ENCODE measurements around the gene TSPAN9. TPM values are rescaled to one million over a fixed set of nuclear protein-coding genes. Genes with fewer than 3 reads are reported as not detected.

The TSPAN9 gene
- total RNA-seq, 1 experiment from 2014 or later, result 13.2 TPM

DNA sequence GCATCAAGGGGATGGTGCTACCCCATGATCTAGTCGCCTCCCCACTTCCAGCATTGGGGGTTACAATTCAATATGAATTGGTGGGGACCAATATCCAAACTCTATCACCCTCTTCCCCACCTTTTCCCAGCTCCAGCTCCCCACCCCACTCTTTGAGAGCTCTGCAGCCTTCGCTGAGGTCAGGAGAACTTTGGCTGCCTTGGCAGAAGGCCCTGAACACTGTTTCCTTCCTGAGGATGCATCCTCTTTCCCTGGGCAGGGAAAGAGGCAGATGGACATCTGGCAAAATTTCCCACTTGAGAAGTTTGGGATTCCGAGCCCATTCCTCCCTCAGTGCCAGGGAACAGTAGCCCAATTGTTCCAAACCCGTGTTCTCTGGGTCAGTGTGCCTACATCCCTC is 169.1 kb downstream of the TSPAN9 start:
- ChIA-PET CTCF (no interaction called here), POLR2A (no interaction called here), RAD21 (ENCODE audit: low non-redundant PET in 1 of 2, low total read pairs in 2 of 2, uncharacterized antibody in 2 of 2, unreplicated experiment in 2 of 2) (no interaction called here)
- ATAC-seq (no peak), DNase-seq (ENCODE audit: low read depth, low spot score) (no peak)
- intact Hi-C loops (cut with micrococcal nuclease), result no loop called here
- Histone ChIP-seq H3K4me2 (ENCODE audit: low read length) (no peak overlapping the region), H3K9me3 (ENCODE audit: control insufficient read depth in 1 of 2, insufficient read depth in 1 of 2, low read depth in 1 of 2, low read length in 2 of 2) (no peaks in the 10 kb centered on the region), H3K9me2 (ENCODE audit: insufficient read depth) (no peaks in the 10 kb centered on the region), H3K27me3 (ENCODE audit: insufficient read depth, low read length) (no peaks in the 10 kb centered on the region), H3K36me3 (ENCODE audit: control insufficient read depth in 1 of 2, insufficient read depth in 2 of 2, low read length in 2 of 2) (no peaks in the 10 kb centered on the region), H3K27ac (ENCODE audit: low read depth, low read length) (no peak overlapping the region), H2AFZ (ENCODE audit: low read depth, low read length, poor library complexity, severe bottlenecking) (no peak overlapping the region), H3K4me3 (replicated peaks in 1 of 2; ENCODE audit: low read depth in 1 of 2, low read length in 2 of 2) (no peak overlapping the region), H4K20me1 (ENCODE audit: insufficient read depth) (no peaks in the 10 kb centered on the region), H3K4me1 (ENCODE audit: control insufficient read depth in 1 of 2, insufficient read depth in 2 of 2, low read length in 2 of 2) (peaks cover 3 to 12% of the 10 kb centered on the region in 2 experiments; a peak in 3 of 4 replicates), H3K79me2 (ENCODE audit: insufficient read depth, low read length) (no peaks in the 10 kb centered on the region), H3K9ac (ENCODE audit: low read length) (no peak overlapping the region)
- TF ChIP-seq ZFX (IDR thresholded peaks at IDR 0.05), result no peak
- TF ChIP-seq CEBPB (IDR thresholded peaks at IDR 0.05; ENCODE audit: low read depth), result no peak
- no peak for TF ChIP-seq FOSL1 (IDR thresholded peaks at IDR 0.05; ENCODE audit: low read depth)
- TF ChIP-seq ZNF274 (IDR thresholded peaks at IDR 0.05; ENCODE audit: low read depth, low read length), result no peak
- TF ChIP-seq, protein P1, sequence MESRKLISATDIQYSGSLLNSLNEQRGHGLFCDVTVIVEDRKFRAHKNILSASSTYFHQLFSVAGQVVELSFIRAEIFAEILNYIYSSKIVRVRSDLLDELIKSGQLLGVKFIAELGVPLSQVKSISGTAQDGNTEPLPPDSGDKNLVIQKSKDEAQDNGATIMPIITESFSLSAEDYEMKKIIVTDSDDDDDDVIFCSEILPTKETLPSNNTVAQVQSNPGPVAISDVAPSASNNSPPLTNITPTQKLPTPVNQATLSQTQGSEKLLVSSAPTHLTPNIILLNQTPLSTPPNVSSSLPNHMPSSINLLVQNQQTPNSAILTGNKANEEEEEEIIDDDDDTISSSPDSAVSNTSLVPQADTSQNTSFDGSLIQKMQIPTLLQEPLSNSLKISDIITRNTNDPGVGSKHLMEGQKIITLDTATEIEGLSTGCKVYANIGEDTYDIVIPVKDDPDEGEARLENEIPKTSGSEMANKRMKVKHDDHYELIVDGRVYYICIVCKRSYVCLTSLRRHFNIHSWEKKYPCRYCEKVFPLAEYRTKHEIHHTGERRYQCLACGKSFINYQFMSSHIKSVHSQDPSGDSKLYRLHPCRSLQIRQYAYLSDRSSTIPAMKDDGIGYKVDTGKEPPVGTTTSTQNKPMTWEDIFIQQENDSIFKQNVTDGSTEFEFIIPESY (IDR thresholded peaks at IDR 0.05; ENCODE audit: extremely low read depth, insufficient replicate concordance, low read length), result no peak
- TF ChIP-seq, protein P2, sequence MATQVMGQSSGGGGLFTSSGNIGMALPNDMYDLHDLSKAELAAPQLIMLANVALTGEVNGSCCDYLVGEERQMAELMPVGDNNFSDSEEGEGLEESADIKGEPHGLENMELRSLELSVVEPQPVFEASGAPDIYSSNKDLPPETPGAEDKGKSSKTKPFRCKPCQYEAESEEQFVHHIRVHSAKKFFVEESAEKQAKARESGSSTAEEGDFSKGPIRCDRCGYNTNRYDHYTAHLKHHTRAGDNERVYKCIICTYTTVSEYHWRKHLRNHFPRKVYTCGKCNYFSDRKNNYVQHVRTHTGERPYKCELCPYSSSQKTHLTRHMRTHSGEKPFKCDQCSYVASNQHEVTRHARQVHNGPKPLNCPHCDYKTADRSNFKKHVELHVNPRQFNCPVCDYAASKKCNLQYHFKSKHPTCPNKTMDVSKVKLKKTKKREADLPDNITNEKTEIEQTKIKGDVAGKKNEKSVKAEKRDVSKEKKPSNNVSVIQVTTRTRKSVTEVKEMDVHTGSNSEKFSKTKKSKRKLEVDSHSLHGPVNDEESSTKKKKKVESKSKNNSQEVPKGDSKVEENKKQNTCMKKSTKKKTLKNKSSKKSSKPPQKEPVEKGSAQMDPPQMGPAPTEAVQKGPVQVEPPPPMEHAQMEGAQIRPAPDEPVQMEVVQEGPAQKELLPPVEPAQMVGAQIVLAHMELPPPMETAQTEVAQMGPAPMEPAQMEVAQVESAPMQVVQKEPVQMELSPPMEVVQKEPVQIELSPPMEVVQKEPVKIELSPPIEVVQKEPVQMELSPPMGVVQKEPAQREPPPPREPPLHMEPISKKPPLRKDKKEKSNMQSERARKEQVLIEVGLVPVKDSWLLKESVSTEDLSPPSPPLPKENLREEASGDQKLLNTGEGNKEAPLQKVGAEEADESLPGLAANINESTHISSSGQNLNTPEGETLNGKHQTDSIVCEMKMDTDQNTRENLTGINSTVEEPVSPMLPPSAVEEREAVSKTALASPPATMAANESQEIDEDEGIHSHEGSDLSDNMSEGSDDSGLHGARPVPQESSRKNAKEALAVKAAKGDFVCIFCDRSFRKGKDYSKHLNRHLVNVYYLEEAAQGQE (IDR thresholded peaks at IDR 0.05; ENCODE audit: low read depth), result no peak
- no peak for TF ChIP-seq EZH2phosphoT487 (IDR thresholded peaks at IDR 0.05; ENCODE audit: borderline replicate concordance)
- no peak for TF ChIP-seq POLR2AphosphoS5 (IDR thresholded peaks at IDR 0.05; ENCODE audit: low read depth, low read length)
- TF ChIP-seq, protein P3, sequence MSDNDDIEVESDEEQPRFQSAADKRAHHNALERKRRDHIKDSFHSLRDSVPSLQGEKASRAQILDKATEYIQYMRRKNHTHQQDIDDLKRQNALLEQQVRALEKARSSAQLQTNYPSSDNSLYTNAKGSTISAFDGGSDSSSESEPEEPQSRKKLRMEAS (IDR thresholded peaks at IDR 0.05), result no peak
- no peak for TF ChIP-seq TCF7L2 (IDR thresholded peaks at IDR 0.05; ENCODE audit: borderline replicate concordance, extremely low read depth, insufficient read depth, insufficient read length)
- TF ChIP-seq SIN3A (IDR thresholded peaks at IDR 0.05; ENCODE audit: low read depth), result no peak
- TF ChIP-seq EZH2 (IDR thresholded peaks at IDR 0.05), result no peak
- no peak for TF ChIP-seq CBX3 (IDR thresholded peaks at IDR 0.05; ENCODE audit: low read depth)
- no peak for TF ChIP-seq SP1 (IDR thresholded peaks at IDR 0.05; ENCODE audit: low read depth)
- TF ChIP-seq POLR2A (IDR thresholded peaks at IDR 0.05; ENCODE audit: borderline replicate concordance, extremely low read depth, insufficient read depth, insufficient read length), result no peak
- BruUV-seq (replicated peaks), result no TSS peak

All from HCT116 (cell line).